ENCODE results near the gene CKMT2. TPM values are rescaled to one million over a fixed set of nuclear protein-coding genes. Genes with fewer than 3 reads are reported as not detected.
"Not testable (repeated sequence)": the region's sequence is repeated elsewhere in the genome, so short reads cannot be mapped to it uniquely, and the experiment has no call there.

The CKMT2 gene
- polyA plus RNA-seq, 2 donors, result 0.53 to 1.5 TPM

GRCh38 chr5:81290146-81290545 lies 57.0 kb downstream of the CKMT2 start:
- 83 to 88% methylated on average over 1 of the region's 1 CpG for WGBS, 2 donors
- Histone ChIP-seq H3K4me1 (ENCODE audit: control insufficient read depth in 2 of 2, insufficient read depth in 2 of 2, low read length in 1 of 2) (no peaks in the 10 kb centered on the region), H3K9me3 (ENCODE audit: control insufficient read depth in 2 of 2, insufficient read depth in 1 of 2, low read depth in 1 of 2, low read length in 1 of 2) (no peaks in the 10 kb centered on the region), H3K27me3 (ENCODE audit: control insufficient read depth in 1 of 2, insufficient read depth in 2 of 2, low read length in 2 of 2) (no peaks in the 10 kb centered on the region), H3K4me3 (ENCODE audit: low read depth in 1 of 2, low read length in 2 of 2) (no peak overlapping the region), H3K27ac (ENCODE audit: low read depth in 2 of 2, low read length in 1 of 2) (no peak overlapping the region), H3K36me3 (ENCODE audit: control insufficient read depth in 2 of 2, insufficient read depth in 2 of 2, low read length in 1 of 2) (no peaks in the 10 kb centered on the region)

GRCh38 chr5:81292130-81292529 lies 59.0 kb downstream of the CKMT2 start:
- no peak overlapping the region for H3K4me3 ChIP-seq (ENCODE audit: low read depth in 1 of 2, low read length in 2 of 2)
- H3K4me1 ChIP-seq (ENCODE audit: control insufficient read depth in 2 of 2, insufficient read depth in 2 of 2, low read length in 1 of 2), result no peaks in the 10 kb centered on the region
- no peaks in the 10 kb centered on the region for H3K27me3 ChIP-seq (ENCODE audit: control insufficient read depth in 1 of 2, insufficient read depth in 2 of 2, low read length in 2 of 2)
- no peaks in the 10 kb centered on the region for H3K9me3 ChIP-seq (ENCODE audit: control insufficient read depth in 2 of 2, insufficient read depth in 1 of 2, low read depth in 1 of 2, low read length in 1 of 2)
- H3K36me3 ChIP-seq (ENCODE audit: control insufficient read depth in 2 of 2, insufficient read depth in 2 of 2, low read length in 1 of 2), result no peaks in the 10 kb centered on the region
- 77 to 86% methylated on average over 2 of the region's 2 CpGs for WGBS, 2 donors
- H3K27ac ChIP-seq (ENCODE audit: low read depth in 2 of 2, low read length in 1 of 2), result no peak overlapping the region

DNA sequence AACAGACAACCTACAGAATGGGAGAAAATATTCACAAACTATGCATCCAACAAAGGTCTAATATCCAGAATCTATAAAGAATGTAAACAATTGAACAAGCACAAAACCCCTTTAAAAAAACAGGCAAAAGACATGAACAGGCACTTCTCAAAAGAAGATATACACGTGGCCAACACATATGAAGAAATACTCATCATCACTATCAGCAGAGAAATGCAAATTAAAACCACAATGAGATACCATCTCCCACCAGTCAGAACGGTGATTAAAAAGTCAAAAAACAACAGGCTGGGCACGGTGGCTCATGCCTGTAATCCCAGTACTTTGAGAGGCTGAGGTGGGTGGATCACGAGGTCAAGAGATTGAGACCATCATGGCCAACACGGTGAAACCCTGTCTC lies 60.9 kb downstream of the CKMT2 start:
- not testable (repeated sequence) for H3K4me1 ChIP-seq (ENCODE audit: control insufficient read depth in 2 of 2, insufficient read depth in 2 of 2, low read length in 1 of 2); H3K9me3 ChIP-seq (ENCODE audit: control insufficient read depth in 2 of 2, insufficient read depth in 1 of 2, low read depth in 1 of 2, low read length in 1 of 2); H3K27ac ChIP-seq (ENCODE audit: low read depth in 2 of 2, low read length in 1 of 2); H3K36me3 ChIP-seq (ENCODE audit: control insufficient read depth in 2 of 2, insufficient read depth in 2 of 2, low read length in 1 of 2); H3K27me3 ChIP-seq (ENCODE audit: control insufficient read depth in 1 of 2, insufficient read depth in 2 of 2, low read length in 2 of 2); H3K4me3 ChIP-seq (ENCODE audit: low read depth in 1 of 2, low read length in 2 of 2)
- WGBS, 2 donors, result 85 to 87% methylated on average over 5 of the region's 5 CpGs

GRCh38 chr5:81297531-81297930 lies 64.4 kb downstream of the CKMT2 start:
- no peaks in the 10 kb centered on the region for H3K9me3 ChIP-seq (ENCODE audit: control insufficient read depth in 2 of 2, insufficient read depth in 1 of 2, low read depth in 1 of 2, low read length in 1 of 2)
- H3K4me3 ChIP-seq (ENCODE audit: low read depth in 1 of 2, low read length in 2 of 2), result no peak overlapping the region
- no peak overlapping the region for H3K27ac ChIP-seq (ENCODE audit: low read depth in 2 of 2, low read length in 1 of 2)
- H3K4me1 ChIP-seq (ENCODE audit: control insufficient read depth in 2 of 2, insufficient read depth in 2 of 2, low read length in 1 of 2), result peaks cover 0 to 2% of the 10 kb centered on the region in 2 donors
- 72 to 75% methylated on average over 4 of the region's 4 CpGs for WGBS, 2 donors
- no peaks in the 10 kb centered on the region for H3K36me3 ChIP-seq (ENCODE audit: control insufficient read depth in 2 of 2, insufficient read depth in 2 of 2, low read length in 1 of 2)
- no peaks in the 10 kb centered on the region for H3K27me3 ChIP-seq (ENCODE audit: control insufficient read depth in 1 of 2, insufficient read depth in 2 of 2, low read length in 2 of 2)

DNA sequence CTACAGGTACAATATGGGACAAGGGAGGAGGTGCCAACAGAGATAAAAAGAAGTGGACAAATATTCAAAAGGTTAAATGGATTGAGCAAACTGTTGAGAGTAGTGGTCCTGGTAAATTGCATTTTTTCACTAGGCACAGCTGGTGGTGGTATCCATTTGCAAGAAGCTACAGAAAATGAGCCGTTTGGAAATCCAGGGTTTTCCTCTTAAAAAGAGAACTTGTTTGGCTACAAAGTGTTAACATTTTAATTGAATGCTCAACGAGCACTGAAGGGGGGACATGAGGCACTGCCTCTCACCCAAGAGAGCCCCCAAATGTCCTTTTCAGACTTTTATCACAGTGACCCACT lies 67.8 kb downstream of the CKMT2 start:
- WGBS, 2 donors, result 0% methylated on average over 2 of the region's 2 CpGs
- no peaks in the 10 kb centered on the region for H3K27me3 ChIP-seq (ENCODE audit: control insufficient read depth in 1 of 2, insufficient read depth in 2 of 2, low read length in 2 of 2)
- no peaks in the 10 kb centered on the region for H3K9me3 ChIP-seq (ENCODE audit: control insufficient read depth in 2 of 2, insufficient read depth in 1 of 2, low read depth in 1 of 2, low read length in 1 of 2)
- H3K27ac ChIP-seq (ENCODE audit: low read depth in 2 of 2, low read length in 1 of 2), result peak overlapping the region; percentile 91 to 92
- peak overlapping the region; percentile 94 to 97 for H3K4me3 ChIP-seq (ENCODE audit: low read depth in 1 of 2, low read length in 2 of 2)
- peaks cover 0 to 2% of the 10 kb centered on the region in 2 donors for H3K4me1 ChIP-seq (ENCODE audit: control insufficient read depth in 2 of 2, insufficient read depth in 2 of 2, low read length in 1 of 2)
- H3K36me3 ChIP-seq (ENCODE audit: control insufficient read depth in 2 of 2, insufficient read depth in 2 of 2, low read length in 1 of 2), result no peaks in the 10 kb centered on the region

GRCh38 chr5:81301271-81302015 lies 68.3 kb downstream of the CKMT2 start, which contains the start of gene ZCCHC9:
Gene ZCCHC9 (plus strand): TSS chr5:81301587. CDS start chr5:81304758, 3,171 bp downstream.
- Histone ChIP-seq H3K36me3 (ENCODE audit: control insufficient read depth in 2 of 2, insufficient read depth in 2 of 2, low read length in 1 of 2) (no peaks in the 10 kb centered on the region), H3K27me3 (ENCODE audit: control insufficient read depth in 1 of 2, insufficient read depth in 2 of 2, low read length in 2 of 2) (no peaks in the 10 kb centered on the region), H3K4me3 (ENCODE audit: low read depth in 1 of 2, low read length in 2 of 2) (peak within 1 kb of the TSS; percentile 94 to 97), H3K9me3 (ENCODE audit: control insufficient read depth in 2 of 2, insufficient read depth in 1 of 2, low read depth in 1 of 2, low read length in 1 of 2) (no peaks in the 10 kb centered on the region), H3K27ac (ENCODE audit: low read depth in 2 of 2, low read length in 1 of 2) (peak within 1 kb of the TSS; percentile 91 to 92), H3K4me1 (ENCODE audit: control insufficient read depth in 2 of 2, insufficient read depth in 2 of 2, low read length in 1 of 2) (peaks cover 0 to 2% of the 10 kb centered on the region in 2 donors)
- WGBS, 2 donors, result 0 to 1% methylated on average over 53 to 54 of the region's 54 CpGs

DNA sequence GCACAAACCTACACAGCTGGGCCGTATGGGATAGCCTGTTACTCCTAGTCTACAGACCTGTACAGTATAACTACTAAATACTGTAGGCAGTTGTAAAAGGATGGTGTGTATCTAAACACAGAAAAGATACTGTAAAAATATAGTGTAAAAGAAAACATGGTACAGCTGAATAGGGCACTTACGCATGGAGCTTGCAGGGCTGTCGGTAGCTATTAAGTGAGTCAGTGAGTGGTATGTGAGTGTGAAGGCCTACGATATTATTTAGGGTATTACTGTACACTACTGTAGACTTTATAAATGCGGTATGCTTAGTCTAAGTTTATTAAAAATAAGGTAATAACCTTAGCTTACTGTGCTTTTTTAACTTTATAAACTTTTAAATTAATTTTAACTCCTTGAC lies 69.5 kb downstream of the CKMT2 start:
- Histone ChIP-seq H3K4me3 (ENCODE audit: low read depth in 1 of 2, low read length in 2 of 2) (peak overlapping the region in 1 of 2 donors; percentile 94), H3K27ac (ENCODE audit: low read depth in 2 of 2, low read length in 1 of 2) (no peak overlapping the region), H3K9me3 (ENCODE audit: control insufficient read depth in 2 of 2, insufficient read depth in 1 of 2, low read depth in 1 of 2, low read length in 1 of 2) (no peaks in the 10 kb centered on the region), H3K36me3 (ENCODE audit: control insufficient read depth in 2 of 2, insufficient read depth in 2 of 2, low read length in 1 of 2) (no peaks in the 10 kb centered on the region), H3K27me3 (ENCODE audit: control insufficient read depth in 1 of 2, insufficient read depth in 2 of 2, low read length in 2 of 2) (no peaks in the 10 kb centered on the region), H3K4me1 (ENCODE audit: control insufficient read depth in 2 of 2, insufficient read depth in 2 of 2, low read length in 1 of 2) (peaks cover 0 to 2% of the 10 kb centered on the region in 2 donors)
- 84 to 88% methylated on average over 5 of the region's 5 CpGs for WGBS, 2 donors

GRCh38 chr5:81303563-81303962 lies 70.4 kb downstream of the CKMT2 start:
- H3K4me1 ChIP-seq (ENCODE audit: control insufficient read depth in 2 of 2, insufficient read depth in 2 of 2, low read length in 1 of 2), result peaks cover 0 to 2% of the 10 kb centered on the region in 2 donors
- no peaks in the 10 kb centered on the region for H3K36me3 ChIP-seq (ENCODE audit: control insufficient read depth in 2 of 2, insufficient read depth in 2 of 2, low read length in 1 of 2)
- H3K9me3 ChIP-seq (ENCODE audit: control insufficient read depth in 2 of 2, insufficient read depth in 1 of 2, low read depth in 1 of 2, low read length in 1 of 2), result no peaks in the 10 kb centered on the region
- H3K4me3 ChIP-seq (ENCODE audit: low read depth in 1 of 2, low read length in 2 of 2), result no peak overlapping the region
- H3K27me3 ChIP-seq (ENCODE audit: control insufficient read depth in 1 of 2, insufficient read depth in 2 of 2, low read length in 2 of 2), result no peaks in the 10 kb centered on the region
- no peak overlapping the region for H3K27ac ChIP-seq (ENCODE audit: low read depth in 2 of 2, low read length in 1 of 2)
- WGBS, 2 donors, result 80 to 84% methylated on average over 1 of the region's 1 CpG

DNA sequence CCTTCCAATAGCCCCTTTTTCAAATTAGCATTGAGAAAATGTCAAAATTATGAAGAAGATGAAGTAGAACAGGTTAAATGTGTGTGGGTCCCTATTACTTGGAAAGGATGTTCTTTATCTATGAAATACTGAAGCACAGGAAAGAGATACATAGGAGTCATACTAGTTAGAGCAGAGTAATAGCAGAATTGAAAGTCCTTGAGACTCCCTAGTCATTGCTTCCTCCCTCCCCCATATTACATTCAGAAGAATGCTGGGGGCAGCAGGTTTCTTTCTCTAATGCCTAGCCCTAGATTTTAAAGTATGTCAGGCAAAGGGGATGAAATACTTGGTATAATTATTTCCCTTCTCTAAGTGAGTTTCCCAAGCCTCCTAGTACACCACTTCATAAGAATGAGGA lies 72.7 kb downstream of the CKMT2 start:
- Histone ChIP-seq H3K4me1 (ENCODE audit: control insufficient read depth in 2 of 2, insufficient read depth in 2 of 2, low read length in 1 of 2) (peaks cover 0 to 2% of the 10 kb centered on the region in 2 donors), H3K9me3 (ENCODE audit: control insufficient read depth in 2 of 2, insufficient read depth in 1 of 2, low read depth in 1 of 2, low read length in 1 of 2) (no peaks in the 10 kb centered on the region), H3K4me3 (ENCODE audit: low read depth in 1 of 2, low read length in 2 of 2) (no peak overlapping the region), H3K27me3 (ENCODE audit: control insufficient read depth in 1 of 2, insufficient read depth in 2 of 2, low read length in 2 of 2) (no peaks in the 10 kb centered on the region), H3K27ac (ENCODE audit: low read depth in 2 of 2, low read length in 1 of 2) (no peak overlapping the region), H3K36me3 (ENCODE audit: control insufficient read depth in 2 of 2, insufficient read depth in 2 of 2, low read length in 1 of 2) (peaks cover 2 to 3% of the 10 kb centered on the region in 2 donors)

DNA sequence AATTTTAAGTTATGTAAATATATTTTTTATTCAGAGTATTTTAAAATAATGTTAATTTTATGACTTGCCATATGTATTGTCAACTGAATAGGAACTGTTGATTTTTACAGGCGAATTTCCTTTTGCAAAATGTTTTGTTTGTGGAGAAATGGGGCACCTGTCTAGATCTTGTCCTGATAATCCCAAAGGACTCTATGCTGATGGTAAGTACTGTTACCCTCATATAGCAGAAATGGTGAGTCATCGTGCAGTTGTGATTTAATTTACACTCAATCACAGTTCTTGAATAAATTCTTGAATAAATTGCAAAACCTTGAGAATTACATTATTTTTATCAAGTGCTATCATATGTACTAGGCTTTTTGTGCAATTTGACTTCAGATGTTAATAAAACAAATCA lies 75.7 kb downstream of the CKMT2 start:
- Histone ChIP-seq H3K4me1 (ENCODE audit: control insufficient read depth in 2 of 2, insufficient read depth in 2 of 2, low read length in 1 of 2) (no peaks in the 10 kb centered on the region), H3K9me3 (ENCODE audit: control insufficient read depth in 2 of 2, insufficient read depth in 1 of 2, low read depth in 1 of 2, low read length in 1 of 2) (no peaks in the 10 kb centered on the region), H3K36me3 (ENCODE audit: control insufficient read depth in 2 of 2, insufficient read depth in 2 of 2, low read length in 1 of 2) (peaks cover 3 to 7% of the 10 kb centered on the region in 2 donors), H3K27me3 (ENCODE audit: control insufficient read depth in 1 of 2, insufficient read depth in 2 of 2, low read length in 2 of 2) (no peaks in the 10 kb centered on the region), H3K4me3 (ENCODE audit: low read depth in 1 of 2, low read length in 2 of 2) (no peak overlapping the region), H3K27ac (ENCODE audit: low read depth in 2 of 2, low read length in 1 of 2) (no peak overlapping the region)
- WGBS, 2 donors, result 92 to 96% methylated on average over 2 of the region's 2 CpGs

Data from esophagus (tissue), 2 donors.